HepG2 (cell line): ENCODE results near the gene TIMM44. TPM values are rescaled to one million over a fixed set of nuclear protein-coding genes. Genes with fewer than 3 reads are reported as not detected.

Experiments
- ATF4 ChIP-seq, 2 experiments: fragments of 450-650 bp in 1 of 2; sonication (generic) in 1 of 2; formaldehyde crosslinking; IDR thresholded peaks; 2 replicates each; pipeline versions ENCODE4 v1.5.0 to v1.8.0; 2020 to 2022; ENCODE audit warnings: mild to moderate bottlenecking in 1 of 2, missing genetic modification reagents in 1 of 2
- ATRX ChIP-seq: sonication (generic); formaldehyde crosslinking; IDR thresholded peaks from 2 replicates; pipeline ENCODE4 v1.4.0; 2020; ENCODE audit warnings: missing genetic modification reagents, borderline replicate concordance
- CEBPB ChIP-seq: IDR thresholded peaks from 2 replicates; pipeline ENCODE4 v1.6.1; 2011; ENCODE audit warnings: low read depth, low read length, improper control_type of control experiment, borderline replicate concordance
- CREB1 ChIP-seq, 2 experiments: fragments of 450-650 bp in 1 of 2; IDR thresholded peaks; 2 replicates each; pipeline ENCODE4 v1.6.1; 2016 to 2017; ENCODE audit warnings: control low read depth in 1 of 2, mild to moderate bottlenecking in 1 of 2, missing compliant biosample characterization in 1 of 2, missing genetic modification characterization in 1 of 2
- E2F5 ChIP-seq: sonication (generic); formaldehyde crosslinking; conservative IDR thresholded peaks from 2 replicates; pipeline ENCODE4 v1.4.0; 2020; ENCODE audit warnings: missing genetic modification reagents
- ESRRA ChIP-seq: sonication (generic); formaldehyde crosslinking; IDR thresholded peaks from 2 replicates; pipeline ENCODE4 v1.5.1; 2020; ENCODE audit warnings: mild to moderate bottlenecking, low read depth, missing genetic modification reagents
- ETV6 ChIP-seq: sonication (generic); formaldehyde crosslinking; conservative IDR thresholded peaks from 2 replicates; pipeline ENCODE4 v1.4.0; 2020; ENCODE audit warnings: missing genetic modification reagents
- HNRNPL ChIP-seq: fragments of 200-400 bp; formaldehyde crosslinking; IDR thresholded peaks from 2 replicates; pipeline ENCODE4 v1.6.1; 2017; ENCODE audit warnings: mild to moderate bottlenecking, low read depth, low read length
- JDP2 ChIP-seq: sonication (generic); formaldehyde crosslinking; IDR thresholded peaks from 2 replicates; pipeline ENCODE4 v1.8.1; 2022; ENCODE audit warnings: missing genetic modification reagents, borderline replicate concordance
- KLF15 ChIP-seq: sonication (generic); formaldehyde crosslinking; IDR thresholded peaks from 2 replicates; pipeline ENCODE4 v1.8.1; 2023; ENCODE audit warnings: borderline replicate concordance, mild to moderate bottlenecking, inconsistent platforms, missing genetic modification reagents, mixed read lengths
- MATR3 ChIP-seq: sonication (generic); formaldehyde crosslinking; IDR thresholded peaks from 2 replicates; pipeline ENCODE4 v1.4.0; 2020; ENCODE audit warnings: missing genetic modification reagents
- NR0B2 ChIP-seq: sonication (generic); formaldehyde crosslinking; IDR thresholded peaks from 2 replicates; pipeline ENCODE4 v1.4.0; 2020; ENCODE audit warnings: mild to moderate bottlenecking, missing genetic modification reagents
- NR2F1 ChIP-seq, 2 experiments: fragments of 450-650 bp in 1 of 2; formaldehyde crosslinking in 1 of 2; IDR thresholded peaks; 2 replicates each; pipeline versions ENCODE4 v1.5.0 to v1.6.1; 2016 to 2020; ENCODE audit warnings: mild to moderate bottlenecking in 1 of 2, missing compliant biosample characterization in 1 of 2, missing genetic modification reagents in 1 of 2, moderate library complexity in 1 of 2
- PHF8 ChIP-seq: sonication (generic); formaldehyde crosslinking; IDR thresholded peaks from 2 replicates; pipeline ENCODE4 v1.5.0; 2020; ENCODE audit warnings: missing genetic modification reagents
- SKI ChIP-seq: fragments of 450-650 bp; IDR thresholded peaks from one replicate; pipeline ENCODE4 v1.6.1; 2018; ENCODE audit warnings: mild to moderate bottlenecking; ENCODE audit not compliant: partially characterized antibody
- SRY ChIP-seq: sonication (generic); formaldehyde crosslinking; IDR thresholded peaks from 2 replicates; pipeline ENCODE4 v1.8.0; 2022; ENCODE audit warnings: mild to moderate bottlenecking, missing genetic modification reagents
- TGIF2 ChIP-seq: IDR thresholded peaks from 2 replicates; pipeline ENCODE4 v1.6.1; 2016; ENCODE audit warnings: control low read depth, missing compliant biosample characterization
- ZBTB20 ChIP-seq: sonication (generic); formaldehyde crosslinking; IDR thresholded peaks from 2 replicates; pipeline ENCODE4 v1.8.1; 2023; ENCODE audit warnings: missing genetic modification reagents, low read depth, mild to moderate bottlenecking, borderline replicate concordance
- ZBTB7A ChIP-seq: sonication (generic); formaldehyde crosslinking; IDR thresholded peaks from 2 replicates; pipeline ENCODE4 v1.8.0; 2022; ENCODE audit warnings: mild to moderate bottlenecking, missing genetic modification reagents
- ZNF18 ChIP-seq: sonication (generic); formaldehyde crosslinking; IDR thresholded peaks from 2 replicates; pipeline ENCODE4 v1.8.0; 2022; ENCODE audit warnings: mild to moderate bottlenecking, missing genetic modification reagents; ENCODE audit not compliant: insufficient replicate concordance
- ZNF460 ChIP-seq: sonication (generic); formaldehyde crosslinking; IDR thresholded peaks from 2 replicates; pipeline ENCODE4 v1.5.1; 2020; ENCODE audit warnings: missing genetic modification reagents, mild to moderate bottlenecking, borderline replicate concordance
- ZNF468 ChIP-seq: sonication (generic); formaldehyde crosslinking; IDR thresholded peaks from 2 replicates; pipeline ENCODE4 v1.8.0; 2022; ENCODE audit warnings: mild to moderate bottlenecking, moderate library complexity, missing genetic modification reagents
- ZNF7 ChIP-seq: IDR thresholded peaks from 2 replicates; pipeline ENCODE4 v1.6.1; 2016; ENCODE audit warnings: missing biosample characterization, missing genetic modification reagents
- ZNF720 ChIP-seq: sonication (generic); formaldehyde crosslinking; IDR thresholded peaks from 2 replicates; pipeline ENCODE4 v1.4.0; 2020; ENCODE audit warnings: missing genetic modification reagents
- polyA plus RNA-seq, 8 experiments: library from polyadenylated mRNA; depleted of rRNA in 3 of 8; stranded (reverse) in 7 of 8; unstranded in 1 of 8; fragments of >200 nt; fragmentation: Illumina TruSeq in 4 of 8; extraction: Trizol in 4 of 8; gene quantifications; 2 replicates each; pipeline versions ENCODE4 v1.2.1 to v1.2.3, GENCODE V29; 2011 to 2016; ENCODE audit warnings: low read depth in 4 of 8, missing spikeins in 1 of 8, mixed read lengths in 1 of 8; ENCODE audit not compliant: insufficient read depth in 1 of 8
- total RNA-seq, 5 experiments: library from RNA; depleted of rRNA; stranded (reverse); fragments of >200 nt; fragmentation: Illumina TruSeq; extraction: Trizol; gene quantifications; 2 replicates each; pipeline ENCODE4 v1.2.3, GENCODE V29; 2016; ENCODE audit warnings: low read depth in 1 of 5
- TF ChIP-seq, protein P1 (sequence below): sonication (generic); formaldehyde crosslinking; IDR thresholded peaks from 2 replicates; pipeline ENCODE4 v1.5.1; 2020; ENCODE audit warnings: missing genetic modification reagents, mild to moderate bottlenecking, borderline replicate concordance

Gene TIMM44
- total and polyA plus RNA-seq, 2 of the 13 experiments (the other 11 are each of a cell fraction or from before 2014, with no cell fraction given) = 42.9 to 72.6 TPM

DNA sequence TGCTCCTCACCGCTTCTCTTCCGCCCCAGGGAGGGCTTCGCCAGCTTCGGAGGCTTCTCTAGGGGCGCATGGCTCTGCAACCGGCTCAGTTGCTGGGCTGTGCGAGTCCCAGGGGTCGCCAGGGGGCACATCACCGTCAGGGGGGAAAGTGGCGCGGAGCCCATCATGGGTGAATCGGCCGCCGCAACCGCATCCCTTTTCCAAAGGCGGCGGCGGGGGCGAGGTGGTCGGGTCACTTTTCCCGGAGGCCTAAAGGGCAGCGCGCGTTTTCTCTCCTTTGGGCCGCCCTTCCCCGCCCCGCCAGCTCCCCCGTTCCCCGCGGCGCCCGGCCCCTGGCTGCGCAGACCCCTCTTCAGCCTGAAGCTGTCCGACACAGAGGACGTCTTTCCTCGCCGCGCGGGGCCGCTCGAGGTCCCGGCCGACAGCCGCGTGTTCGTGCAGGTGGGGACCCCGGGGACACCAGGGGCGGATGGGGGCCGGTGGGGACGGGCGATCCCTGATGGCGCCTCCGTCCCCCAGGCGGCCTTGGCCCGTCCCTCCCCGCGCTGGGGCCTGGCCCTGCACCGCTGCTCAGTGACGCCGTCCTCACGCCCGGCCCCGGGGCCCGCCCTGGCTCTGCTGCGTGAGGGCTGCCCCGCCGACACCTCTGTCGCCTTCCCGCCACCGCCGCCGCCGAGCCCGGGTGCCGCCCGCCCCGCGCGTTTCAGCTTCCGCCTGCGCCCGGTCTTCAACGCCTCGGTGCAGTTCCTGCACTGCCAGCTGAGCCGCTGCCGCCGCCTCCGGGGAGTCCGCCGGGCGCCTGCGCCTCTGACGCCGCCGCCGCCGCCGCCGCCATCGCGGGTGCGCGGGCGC lies 27.1 kb downstream of the TIMM44 start (continued):
- TF ChIP-seq ZNF7 = no peak
- TF ChIP-seq SKI = peak; percentile 35
- TF ChIP-seq ZBTB7A (CRISPR knock-in tag) = peak; percentile 62; the same call in 1 of the 2 replicates
- 0 out of 2 replicates have a peak, but pooled peaks have one; percentile 18 for TF ChIP-seq HNRNPL
- no peak; the same call in none of the 2 replicates for TF ChIP-seq ESRRA (CRISPR knock-in tag)
- no peak for TF ChIP-seq ETV6 (CRISPR knock-in tag)
- TF ChIP-seq NR0B2 = no peak
- TF ChIP-seq E2F5 (CRISPR knock-in tag) = peak; percentile 73; the same call in 1 of the 2 replicates
- TF ChIP-seq, protein P1, sequence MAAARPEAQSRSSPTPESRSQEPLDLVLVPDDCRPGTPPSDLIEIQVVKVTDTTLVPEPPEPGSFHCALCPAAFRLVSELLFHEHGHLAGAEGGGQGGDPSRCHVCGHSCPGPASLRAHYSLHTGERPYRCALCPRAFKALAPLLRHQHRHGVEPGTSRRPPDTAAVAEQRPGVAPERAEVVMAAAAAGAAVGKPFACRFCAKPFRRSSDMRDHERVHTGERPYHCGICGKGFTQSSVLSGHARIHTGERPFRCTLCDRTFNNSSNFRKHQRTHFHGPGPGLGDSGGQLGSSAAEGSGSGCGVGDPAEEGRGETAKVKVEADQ = no peak; the same call in 1 of the 2 replicates
- no peak for TF ChIP-seq CREB1 (IDR thresholded peaks at IDR 0.05)
- no peak for TF ChIP-seq CREB1 (CRISPR knock-in tag; IDR thresholded peaks at IDR 0.05)
- TF ChIP-seq JDP2 (CRISPR knock-in tag) = no peak
- TF ChIP-seq TGIF2 (CRISPR knock-in tag) = no peak
- no peak for TF ChIP-seq KLF15
- TF ChIP-seq ZBTB20 (CRISPR knock-in tag) = no peak
- no peak for TF ChIP-seq ATF4 (CRISPR knock-in tag; IDR thresholded peaks at IDR 0.05)
- no peak for TF ChIP-seq PHF8 (CRISPR knock-in tag)
- no peak for TF ChIP-seq ZNF460
- TF ChIP-seq ZNF18 (CRISPR knock-in tag) = peak; percentile 24
- TF ChIP-seq ZNF720 (CRISPR knock-in tag) = no peak
- TF ChIP-seq SRY (CRISPR knock-in tag) = no peak; the same call in 1 of the 2 replicates
- TF ChIP-seq ZNF468 (CRISPR knock-in tag) = no peak
- no peak for TF ChIP-seq MATR3 (CRISPR knock-in tag)
- TF ChIP-seq NR2F1 (CRISPR knock-in tag; IDR thresholded peaks at IDR 0.05) = no peak
- no peak for TF ChIP-seq ATRX (CRISPR knock-in tag)
- TF ChIP-seq CEBPB = no peak
